NCI-H1417 treated with DMSO at 0.1 percent for 48 hours (cell line): ENCODE measurements around the gene KY.

Source experiments
- DNase-seq: peaks from one replicate; lab custom pipeline; 2025; lab: John Stamatoyannopoulos, UW

KY gene

GRCh38 chr3:134644731-134645514 is 5.9 kb downstream of the KY start:
- DNase-seq, result no peak

- DNase-seq, result no peak
These were observed 7.6 kb downstream of the KY start for GRCh38 chr3:134643150-134643675.

- DNase-seq, result no peak
These were observed 8.2 kb downstream of the KY start for GRCh38 chr3:134642445-134643149.

GRCh38 chr3:134641671-134642300 is 9.0 kb downstream of the KY start:
- no peak for DNase-seq

- no peak for DNase-seq
These were observed 9.9 kb downstream of the KY start for GRCh38 chr3:134640872-134641470.

- DNase-seq, result no peak
These were observed 10.4 kb downstream of the KY start for GRCh38 chr3:134640378-134640777.

GRCh38 chr3:134638385-134639030 is 12.3 kb downstream of the KY start:
- no peak for DNase-seq

- no peak for DNase-seq
These were observed 14.4 kb downstream of the KY start for GRCh38 chr3:134636406-134636805.

- no peak for DNase-seq
These were observed 20.3 kb downstream of the KY start for GRCh38 chr3:134630506-134630905.

- no peak for DNase-seq
These were observed 21.9 kb downstream of the KY start for GRCh38 chr3:134628884-134629283.

- DNase-seq, result no peak
These were observed 23.0 kb downstream of the KY start for GRCh38 chr3:134627831-134628230.

- DNase-seq, result no peak
These were observed 24.7 kb downstream of the KY start for GRCh38 chr3:134625885-134626741.

- DNase-seq, result no peak
These were observed 25.4 kb downstream of the KY start for GRCh38 chr3:134625462-134625861.

- DNase-seq, result no peak
These were observed 26.1 kb downstream of the KY start for GRCh38 chr3:134624537-134625287.

- no peak for DNase-seq
These were observed 27.1 kb downstream of the KY start for GRCh38 chr3:134623615-134624245.

GRCh38 chr3:134622806-134623365 is 27.9 kb downstream of the KY start:
- DNase-seq, result no peak

- DNase-seq, result no peak
These were observed 29.0 kb downstream of the KY start for GRCh38 chr3:134621854-134622253.

GRCh38 chr3:134620476-134621115 is 30.2 kb downstream of the KY start:
- DNase-seq, result no peak
